GM23248 (cell line): ENCODE data around the gene ZNF33B. TPM values are rescaled to one million over a fixed set of nuclear protein-coding genes. Genes with fewer than 3 reads are reported as not detected.

ENCODE experiments used
- DNase-seq: peaks from one replicate; pipeline ENCODE4 v3.0.0-alpha.2; 2015
- H2AFZ ChIP-seq: fragments of 200-600 bp; sonication (generic); 2 replicates; pipeline ENCODE4 v1.6.1; 2016; ENCODE audit warnings: antibody characterized with exemption
- H3F3A ChIP-seq: fragments of 200-600 bp; sonication (generic); 2 replicates; pipeline ENCODE4 v1.6.1; 2016; ENCODE audit warnings: mild to moderate bottlenecking, antibody characterized with exemption, mixed run types; ENCODE audit not compliant: insufficient read depth
- H3K27ac ChIP-seq: fragments of 200-600 bp; sonication (generic); 2 replicates; pipeline ENCODE4 v1.5.1; 2016; ENCODE audit warnings: mild to moderate bottlenecking
- H3K27me3 ChIP-seq: fragments of 200-600 bp; sonication (generic); replicated peaks from 2 replicates; pipeline ENCODE4 v1.6.1; 2016; ENCODE audit warnings: mild to moderate bottlenecking; ENCODE audit not compliant: insufficient read depth
- H3K36me3 ChIP-seq: fragments of 200-600 bp; sonication (generic); 2 replicates; pipeline ENCODE4 v1.6.1; 2016; ENCODE audit warnings: low read depth, mild to moderate bottlenecking
- H3K4me1 ChIP-seq: fragments of 200-600 bp; sonication (generic); 2 replicates; pipeline ENCODE4 v1.6.1; 2016; ENCODE audit warnings: mild to moderate bottlenecking; ENCODE audit not compliant: insufficient read depth
- H3K4me2 ChIP-seq: fragments of 200-600 bp; sonication (generic); one replicate; pipeline ENCODE4 v1.6.1; 2016; ENCODE audit warnings: mild to moderate bottlenecking; ENCODE audit not compliant: unreplicated experiment
- H3K4me3 ChIP-seq: fragments of 200-600 bp; sonication (generic); 2 replicates; pipeline ENCODE4 v1.5.1; 2016; ENCODE audit warnings: mild to moderate bottlenecking
- H3K79me2 ChIP-seq: fragments of 200-600 bp; sonication (generic); 2 replicates; pipeline ENCODE4 v1.6.1; 2016; ENCODE audit warnings: mild to moderate bottlenecking; ENCODE audit not compliant: insufficient read depth
- H3K9ac ChIP-seq: fragments of 200-600 bp; sonication (generic); 2 replicates; pipeline ENCODE4 v1.6.1; 2016; ENCODE audit warnings: mild to moderate bottlenecking
- H3K9me2 ChIP-seq: fragments of 200-600 bp; sonication (generic); 2 replicates; pipeline ENCODE4 v1.6.1; 2016; ENCODE audit warnings: mixed run types, mild to moderate bottlenecking, moderate library complexity; ENCODE audit not compliant: insufficient read depth
- H3K9me3 ChIP-seq: fragments of 200-600 bp; sonication (generic); one replicate; pipeline ENCODE4 v1.6.1; 2017; ENCODE audit warnings: low read depth
- H4K20me1 ChIP-seq: fragments of 200-600 bp; sonication (generic); 2 replicates; pipeline ENCODE4 v1.6.0; 2016; ENCODE audit not compliant: insufficient read depth
- EZH2 ChIP-seq: fragments of 200-600 bp; sonication (generic); IDR thresholded peaks from 2 replicates; pipeline ENCODE4 v1.6.1; 2018; ENCODE audit warnings: antibody characterized with exemption, mild to moderate bottlenecking; ENCODE audit not compliant: insufficient read depth, poor library complexity, severe bottlenecking
- EZH2phosphoT487 ChIP-seq: fragments of 200-600 bp; sonication (generic); IDR thresholded peaks from 2 replicates; pipeline ENCODE4 v1.6.1; 2018; ENCODE audit warnings: antibody characterized with exemption, moderate library complexity, mild to moderate bottlenecking, low read depth; ENCODE audit not compliant: insufficient read depth
- WGBS, 2 experiments: methylation state at CpG; one replicate each; pipeline ENCODE4 v1.1.6; 2015 to 2017; ENCODE audit warnings: low lambda C conversion rate in 2 of 2, low coverage in 1 of 2; ENCODE audit errors: missing lambda C conversion rate in 2 of 2; 5-methylcytosine and 5-hydroxymethylcytosine counted together
- in situ Hi-C: fragments of 300-500 bp; cut with MboI; formaldehyde crosslinking; loops from 2 replicates; pipeline ENCODE4 v1.15.0; 2020
- polyA plus RNA-seq: library from polyadenylated mRNA; unstranded; fragments of >200 nt; fragmentation: Nextera tagmentation; extraction: Ambion mirVana; gene quantifications from 2 replicates; pipeline ENCODE4 v1.2.1, GENCODE V29; 2016
- total RNA-seq: library from RNA; depleted of rRNA; stranded (reverse); fragments of >200 nt; shearing (Covaris generic); gene quantifications from 2 replicates; pipeline ENCODE4 v1.2.3, GENCODE V29; 2014

Gene ZNF33B
- total and polyA plus RNA-seq, 2 experiments from 2014 or later = 1.9 to 2.5 TPM

DNA sequence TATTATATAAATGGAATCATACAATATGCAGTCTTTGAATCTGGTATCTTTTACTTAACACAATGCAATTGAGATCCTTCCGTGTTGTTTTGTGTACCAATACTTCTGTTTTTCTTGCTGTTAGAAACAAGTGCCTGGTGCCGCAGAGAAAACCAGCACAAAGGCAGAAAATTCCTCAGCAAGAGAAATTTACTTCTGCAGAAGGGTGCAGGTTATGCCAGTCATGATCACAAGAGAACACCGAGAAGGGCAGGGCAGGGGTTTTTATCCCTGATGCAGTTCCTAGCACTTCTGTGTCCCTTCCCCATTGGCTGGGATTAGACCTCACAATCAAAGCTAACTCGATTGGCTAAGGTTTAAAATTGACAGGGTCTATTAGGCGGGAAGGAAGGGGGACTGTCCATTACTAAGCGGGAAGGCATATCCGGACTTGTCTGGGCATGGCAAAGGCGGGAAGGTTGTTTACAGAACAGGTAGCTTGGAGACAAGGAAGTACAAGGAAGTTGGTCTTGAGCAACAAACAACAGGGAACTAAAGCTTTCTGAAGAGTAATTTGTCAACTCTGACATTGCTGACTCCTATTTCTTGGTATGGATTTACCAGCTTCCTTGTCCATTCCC is 2.4 kb upstream of the ZNF33B start:
- in situ Hi-C loops = no loop called here
- H3K27me3 ChIP-seq = no peaks in the 10 kb centered on the region
- H3K4me1 ChIP-seq = peaks cover 9% of the 10 kb centered on the region; the same call in 1 of the 2 replicates
- 58 to 64% methylated on average over 8 of the region's 8 CpGs for WGBS, 2 experiments
- no peaks in the 10 kb centered on the region for H4K20me1 ChIP-seq
- no peaks in the 10 kb centered on the region for H3K9me2 ChIP-seq
- H3K4me2 ChIP-seq = no peak overlapping the region
- H3K79me2 ChIP-seq = no peaks in the 10 kb centered on the region
- no peak overlapping the region for H3K27ac ChIP-seq
- H3F3A ChIP-seq = peaks cover 5% of the 10 kb centered on the region; the same call in 1 of the 2 replicates
- H3K9ac ChIP-seq = no peak overlapping the region
- no peak for DNase-seq
- no peaks in the 10 kb centered on the region for H3K9me3 ChIP-seq
- H3K4me3 ChIP-seq = no peak overlapping the region
- no peak for TF ChIP-seq EZH2
- no peak for TF ChIP-seq EZH2phosphoT487
- no peaks in the 10 kb centered on the region for H3K36me3 ChIP-seq
- H2AFZ ChIP-seq = no peak overlapping the region

DNA sequence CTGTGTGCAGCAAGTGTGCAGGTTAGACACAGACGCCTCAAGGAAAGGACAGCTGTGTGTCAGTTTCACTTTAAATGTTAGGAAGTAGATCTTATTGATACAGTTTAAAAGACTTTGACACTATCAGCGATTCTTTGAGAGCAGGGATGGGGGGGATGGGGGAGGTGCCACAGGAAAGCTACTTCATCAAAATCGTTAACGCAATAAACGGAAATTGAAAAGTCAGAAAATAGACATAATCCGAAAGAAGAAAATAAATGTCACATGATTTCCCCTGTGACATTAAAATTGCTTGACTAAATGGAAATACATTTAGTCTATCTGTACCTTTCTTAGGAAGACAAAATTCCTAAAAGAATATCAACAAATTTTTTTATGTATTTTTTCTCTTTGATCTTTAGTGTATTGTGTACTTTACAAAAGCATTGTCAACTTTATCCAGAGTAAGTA is 476 bp upstream of the ZNF33B start:
- 0 to 1% methylated on average over 6 of the region's 6 CpGs for WGBS, 2 experiments
- no peaks in the 10 kb centered on the region for H3K36me3 ChIP-seq
- in situ Hi-C loops = no loop called here

DNA sequence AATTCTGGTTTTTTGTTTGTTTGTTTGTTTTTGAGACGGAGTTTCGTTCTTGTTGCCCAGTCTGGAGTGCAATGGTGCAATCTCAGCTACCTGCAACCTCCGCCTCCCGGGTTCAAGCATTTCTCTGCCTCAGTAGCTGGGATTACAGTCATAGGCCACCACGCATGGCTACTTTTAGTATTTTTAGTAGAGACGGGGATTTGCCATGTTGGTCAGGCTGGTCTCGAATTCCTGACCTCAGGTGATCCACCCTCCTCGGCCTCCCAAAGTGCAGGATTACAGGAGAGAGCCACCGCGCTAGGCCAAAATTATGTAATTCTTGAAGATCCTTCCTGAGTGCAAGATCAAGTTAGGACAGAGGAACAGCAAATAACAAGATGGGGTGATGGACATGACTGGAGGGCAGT is 719 bp downstream of the ZNF33B start:
- Histone ChIP-seq H3K9me2 (no peaks in the 10 kb centered on the region), H3K4me1 (peaks cover 9% of the 10 kb centered on the region; the same call in 1 of the 2 replicates), H3K27ac (peak overlapping the region; percentile 74; the same call in 1 of the 2 replicates), H4K20me1 (no peaks in the 10 kb centered on the region), H3K4me3 (peak overlapping the region; percentile 96), H3K36me3 (no peaks in the 10 kb centered on the region), H3K4me2 (peak overlapping the region; percentile 90), H3K27me3 (no peaks in the 10 kb centered on the region), H3K9me3 (no peaks in the 10 kb centered on the region), H3K79me2 (no peaks in the 10 kb centered on the region), H2AFZ (peak overlapping the region; percentile 98), H3F3A (peaks cover 5% of the 10 kb centered on the region; the same call in 1 of the 2 replicates), H3K9ac (peak overlapping the region; percentile 85)
- in situ Hi-C loops = no loop called here
- 45 to 48% methylated on average over 10 of the region's 10 CpGs for WGBS, 2 experiments
- DNase-seq = no peak
- TF ChIP-seq EZH2phosphoT487 (no peak), EZH2 (no peak)

More for the DNA sequence above, 476 bp upstream of the ZNF33B start:
- Histone ChIP-seq H3K4me3 (peak overlapping the region; percentile 96), H3K4me1 (peaks cover 9% of the 10 kb centered on the region; the same call in 1 of the 2 replicates), H3K27me3 (no peaks in the 10 kb centered on the region), H3K79me2 (no peaks in the 10 kb centered on the region), H3K4me2 (peak overlapping the region; percentile 90), H2AFZ (peak overlapping the region; percentile 98), H4K20me1 (no peaks in the 10 kb centered on the region), H3F3A (peaks cover 5% of the 10 kb centered on the region; the same call in 1 of the 2 replicates), H3K9ac (peak overlapping the region; percentile 85), H3K27ac (peak overlapping the region; percentile 74), H3K9me2 (no peaks in the 10 kb centered on the region), H3K9me3 (no peaks in the 10 kb centered on the region)
- TF ChIP-seq EZH2phosphoT487 (no peak), EZH2 (no peak)
- no peak for DNase-seq

DNA sequence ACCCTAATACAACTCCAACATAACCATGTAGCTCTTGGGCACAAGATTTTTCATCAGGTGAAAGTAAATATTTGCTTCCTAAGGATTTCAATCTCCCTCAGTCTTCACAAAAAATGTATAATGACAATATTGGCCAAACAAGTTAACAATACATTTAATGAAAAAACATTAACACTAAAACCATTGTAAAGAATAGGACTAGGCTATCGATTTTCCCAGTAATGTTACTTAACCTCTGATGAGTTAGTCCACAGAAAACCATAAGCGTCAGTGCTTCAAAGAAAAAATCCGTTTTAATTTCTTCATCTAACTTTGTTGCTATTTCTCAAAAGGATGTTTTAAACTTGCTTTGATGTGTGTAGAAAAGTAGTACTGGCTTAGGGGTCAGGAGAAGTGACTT is 1.2 kb downstream of the ZNF33B start:
- Histone ChIP-seq H4K20me1 (no peaks in the 10 kb centered on the region), H3K27me3 (no peaks in the 10 kb centered on the region), H3K36me3 (no peaks in the 10 kb centered on the region), H3F3A (peaks cover 5% of the 10 kb centered on the region; the same call in 1 of the 2 replicates), H3K9me2 (no peaks in the 10 kb centered on the region), H3K4me2 (no peak overlapping the region), H3K4me3 (peak overlapping the region; percentile 96; the same call in 1 of the 2 replicates), H3K27ac (no peak overlapping the region), H3K4me1 (peaks cover 9% of the 10 kb centered on the region; the same call in 1 of the 2 replicates), H3K9me3 (no peaks in the 10 kb centered on the region), H2AFZ (peak overlapping the region; percentile 98), H3K79me2 (no peaks in the 10 kb centered on the region), H3K9ac (no peak overlapping the region)
- 54 to 57% methylated on average over 3 of the region's 3 CpGs for WGBS, 2 experiments
- TF ChIP-seq EZH2 (no peak), EZH2phosphoT487 (no peak)
- in situ Hi-C loops = no loop called here
- DNase-seq = no peak
